HG03064 (cell line): ENCODE data around the gene WDR27.
"Not testable (repeated sequence)": the region's sequence is repeated elsewhere in the genome, so short reads cannot be mapped to it uniquely, and the experiment has no call there.

Source experiments
- ATAC-seq: cut with Tn5 transposase; IDR thresholded peaks from one replicate; pipeline ENCODE4 v1.9.1; 2021; ENCODE audit warnings: low read depth; ENCODE audit not compliant: unreplicated experiment

Gene WDR27

GRCh38 chr6:169454204-169454871, 247.5 kb downstream of the WDR27 start:
- ATAC-seq, result no peak

- ATAC-seq, result no peak
These were observed 248.8 kb downstream of the WDR27 start for GRCh38 chr6:169452869-169453620.

DNA sequence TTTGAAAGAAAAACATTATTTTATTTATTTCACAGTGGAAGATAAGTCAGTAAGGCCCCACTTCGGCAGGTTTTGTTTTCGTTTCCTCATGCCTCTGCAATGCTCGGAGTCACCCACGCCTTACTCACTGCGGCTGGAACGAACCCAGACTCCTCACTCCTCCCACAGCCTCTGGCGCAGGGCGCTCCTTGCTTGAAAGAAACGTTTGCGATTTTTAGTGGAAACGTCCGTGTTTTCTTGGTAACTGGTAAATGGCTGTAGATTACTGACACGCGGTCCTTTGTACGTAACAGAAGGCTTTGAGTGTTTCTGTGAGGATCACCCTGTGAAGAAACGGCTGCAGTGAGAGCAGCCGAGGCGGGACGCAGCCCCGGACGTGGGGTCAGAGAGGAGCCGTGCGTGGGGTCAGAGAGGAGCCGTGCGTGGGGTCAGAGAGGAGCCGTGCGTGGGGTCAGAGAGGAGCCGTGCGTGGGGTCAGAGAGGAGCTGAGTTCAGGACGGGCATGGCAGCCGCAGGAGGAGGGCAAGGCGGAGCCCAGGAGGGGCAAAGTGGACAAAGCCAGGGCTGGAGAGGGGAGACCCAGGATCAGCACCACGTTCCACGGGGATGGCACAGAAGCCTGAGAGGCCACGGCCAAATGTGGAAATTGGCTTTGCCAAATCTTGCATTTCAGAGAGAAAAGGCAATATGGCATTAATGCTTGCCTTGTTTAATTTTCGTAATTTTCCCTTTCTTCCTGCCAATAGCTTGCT, 249.5 kb downstream of the WDR27 start:
- ATAC-seq, result no peak

GRCh38 chr6:169451065-169451838, 250.6 kb downstream of the WDR27 start:
- no peak for ATAC-seq

- no peak for ATAC-seq
These were observed 251.7 kb downstream of the WDR27 start for GRCh38 chr6:169450097-169450496.

DNA sequence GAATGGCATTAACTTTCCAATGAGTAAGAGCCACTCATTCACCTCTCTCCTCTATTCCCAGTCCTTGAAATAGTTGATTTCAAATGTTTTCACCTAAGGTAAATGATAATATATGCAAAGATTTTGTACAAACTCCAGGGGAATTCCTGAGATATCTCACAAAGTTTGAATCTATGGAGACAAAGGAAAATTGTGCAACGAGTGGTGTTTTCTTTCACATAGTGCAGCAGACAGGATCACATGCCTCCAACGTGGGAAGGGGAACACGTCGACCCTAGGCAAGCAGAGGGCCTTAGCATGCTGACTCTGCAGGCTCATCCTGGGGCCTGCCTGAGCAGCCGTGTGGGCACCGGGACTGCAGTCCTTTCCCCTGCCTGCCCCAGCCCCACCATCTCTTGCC, 252.6 kb downstream of the WDR27 start:
- ATAC-seq, result no peak

DNA sequence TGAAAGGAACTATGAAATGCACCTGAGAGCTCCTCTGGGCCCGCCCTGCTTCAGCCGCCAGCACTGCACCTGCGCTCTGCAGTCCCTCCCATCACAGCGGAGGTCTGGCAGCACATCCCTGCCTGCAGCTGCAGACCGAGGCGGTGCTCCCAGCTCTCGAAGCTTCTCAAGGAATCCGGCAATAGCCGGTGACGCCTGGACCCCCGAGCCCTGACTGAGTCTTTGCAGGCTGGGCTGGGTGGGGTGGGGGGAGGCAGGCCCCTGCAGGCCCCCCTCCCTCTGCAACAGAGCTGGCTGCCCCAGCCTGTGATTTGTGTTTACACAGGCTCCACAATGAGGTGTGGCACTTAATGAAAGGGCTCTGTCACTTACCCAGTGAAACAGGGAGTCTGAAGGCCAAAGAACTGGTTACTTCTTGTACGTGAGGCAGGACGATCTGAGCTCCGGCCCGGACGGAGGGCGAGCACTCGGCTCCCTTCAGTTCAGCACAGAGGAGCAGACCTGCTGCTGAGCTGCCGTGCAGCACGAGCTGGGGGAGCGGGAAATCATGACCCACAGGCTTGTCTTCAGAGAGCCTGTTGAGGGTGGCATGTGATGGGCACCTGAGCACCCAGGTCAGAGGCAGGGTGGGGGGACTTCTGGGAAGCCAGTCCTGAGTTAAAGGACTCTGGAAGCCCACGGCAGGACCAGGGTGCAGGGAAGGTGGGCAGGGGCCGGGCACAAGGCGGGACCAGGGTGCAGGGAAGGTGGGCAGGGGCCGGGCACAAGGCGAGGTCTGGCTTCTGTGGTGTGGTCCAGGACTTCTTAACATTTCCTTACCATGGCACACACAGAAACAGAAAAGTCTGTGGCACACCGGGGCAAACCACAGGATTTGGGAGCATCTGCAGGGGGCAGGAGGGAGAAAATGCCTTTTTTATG, 255.9 kb downstream of the WDR27 start:
- no peak for ATAC-seq

GRCh38 chr6:169445227-169445626, 256.6 kb downstream of the WDR27 start:
- ATAC-seq, result no peak

DNA sequence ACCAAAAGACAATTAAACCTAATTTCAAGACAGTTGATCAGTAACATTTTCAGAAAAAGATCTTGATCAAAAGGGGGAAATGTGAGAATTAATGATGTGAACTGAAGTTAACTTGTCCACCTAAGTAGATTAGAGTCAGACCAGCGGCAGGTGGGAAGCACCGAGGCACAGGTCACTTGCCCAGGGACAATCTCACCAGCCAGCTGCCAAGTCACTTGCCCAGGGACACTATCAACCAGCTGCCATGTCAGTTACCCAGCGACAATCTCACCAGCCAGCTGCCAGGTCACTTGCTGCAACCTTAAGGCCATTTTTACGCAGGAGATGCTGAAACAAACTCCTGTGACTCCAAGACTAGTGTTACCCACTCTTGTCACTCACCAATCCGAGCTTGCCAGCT, 260.5 kb downstream of the WDR27 start:
- ATAC-seq, result no peak

DNA sequence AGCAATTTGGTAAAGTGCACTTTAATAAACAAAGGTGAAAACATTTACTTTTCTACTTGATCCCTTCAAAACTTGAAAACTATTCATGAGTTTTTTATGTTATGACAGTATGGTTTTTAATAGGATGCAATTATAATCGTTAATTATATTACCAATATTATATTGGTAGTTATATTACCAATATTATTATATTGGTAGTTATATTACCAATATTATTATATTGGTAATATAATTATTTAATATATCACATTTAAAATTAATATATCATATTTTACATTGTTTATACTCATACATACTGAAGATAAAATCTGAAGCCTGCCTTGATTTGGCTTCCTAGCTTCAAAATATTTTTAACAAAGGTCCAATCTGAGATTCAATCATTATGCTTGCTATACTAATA, 262.1 kb downstream of the WDR27 start:
- no peak for ATAC-seq

DNA sequence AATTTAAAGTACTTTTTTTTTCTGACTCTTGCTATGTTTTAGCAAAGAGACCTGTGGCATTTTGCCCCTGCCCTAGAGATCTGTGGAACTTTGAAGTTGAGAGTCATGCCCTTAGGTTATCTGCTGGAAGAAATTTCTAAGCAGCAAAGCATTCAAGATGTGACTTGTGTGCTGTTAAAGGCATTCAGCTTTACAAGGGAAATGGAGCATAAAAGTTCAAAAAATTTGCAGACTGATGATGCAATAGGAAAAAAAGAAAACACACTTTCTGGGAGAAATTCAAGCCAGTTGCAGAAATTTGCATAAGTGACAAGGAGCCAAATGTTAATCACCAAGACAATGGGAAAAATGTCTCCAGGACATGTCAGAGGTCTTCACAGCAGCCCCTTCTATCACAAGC, 267.3 kb downstream of the WDR27 start:
- not testable (repeated sequence) for ATAC-seq

DNA sequence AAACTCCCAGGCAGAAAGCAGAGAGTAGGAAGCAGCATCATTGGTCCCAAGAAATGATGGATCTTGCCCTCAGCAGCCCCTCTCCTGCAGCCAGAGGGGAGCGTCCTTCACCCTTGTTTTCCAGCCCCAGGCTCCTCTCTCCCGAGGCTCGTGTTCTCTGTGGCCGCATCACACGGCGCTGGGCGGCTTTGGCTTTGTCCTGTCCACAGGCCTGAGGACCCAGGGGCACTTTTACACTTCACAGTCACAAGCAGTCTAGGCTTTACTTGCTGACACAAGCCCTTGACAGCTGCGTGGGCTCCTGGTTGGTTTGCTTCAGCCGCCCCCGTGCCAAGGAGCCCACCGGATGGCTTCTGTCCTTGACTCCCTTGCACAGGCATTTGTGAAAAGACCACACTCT, 272.8 kb downstream of the WDR27 start:
- no peak for ATAC-seq

GRCh38 chr6:169428532-169428931, 273.3 kb downstream of the WDR27 start:
- ATAC-seq, result no peak

- ATAC-seq, result no peak
These were observed 274.0 kb downstream of the WDR27 start for GRCh38 chr6:169427856-169428255.

- ATAC-seq, result no peak
These were observed 275.2 kb downstream of the WDR27 start for GRCh38 chr6:169426611-169427010.

DNA sequence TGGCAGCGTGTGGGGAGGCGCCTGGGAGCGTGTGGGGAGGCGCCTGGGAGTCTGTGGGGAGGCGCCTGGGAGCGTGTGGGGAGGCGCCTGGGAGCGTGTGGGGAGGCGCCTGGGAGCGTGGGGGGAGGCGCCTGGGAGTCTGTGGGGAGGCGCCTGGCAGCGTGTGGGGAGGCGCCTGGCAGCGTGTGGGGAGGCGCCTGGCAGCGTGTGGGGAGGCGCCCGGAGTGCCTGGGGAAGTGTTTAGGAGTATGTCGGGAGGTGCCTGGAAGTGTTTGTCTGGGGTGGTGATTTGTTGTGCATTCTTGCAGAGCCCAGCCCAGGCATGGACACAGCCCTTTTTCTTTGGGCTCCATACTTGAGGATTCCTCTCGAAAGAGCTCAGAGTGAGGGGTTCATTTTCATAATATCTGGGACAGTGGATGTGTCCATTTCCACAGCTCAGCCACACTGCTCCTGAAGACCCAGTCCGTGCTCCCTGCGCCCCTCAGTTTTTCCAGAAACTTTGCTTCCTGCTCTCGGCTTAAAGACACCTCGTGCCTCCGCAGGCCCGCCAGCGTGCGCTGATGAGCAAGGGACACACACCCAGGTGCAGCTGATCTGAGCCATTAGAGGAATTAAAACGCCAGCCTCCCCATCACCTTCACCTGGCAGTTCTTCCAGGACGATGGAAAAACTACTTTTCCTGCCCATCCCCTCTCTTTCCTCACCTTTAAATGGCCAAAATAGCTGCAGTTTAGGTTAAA, 276.0 kb downstream of the WDR27 start:
- no peak for ATAC-seq

DNA sequence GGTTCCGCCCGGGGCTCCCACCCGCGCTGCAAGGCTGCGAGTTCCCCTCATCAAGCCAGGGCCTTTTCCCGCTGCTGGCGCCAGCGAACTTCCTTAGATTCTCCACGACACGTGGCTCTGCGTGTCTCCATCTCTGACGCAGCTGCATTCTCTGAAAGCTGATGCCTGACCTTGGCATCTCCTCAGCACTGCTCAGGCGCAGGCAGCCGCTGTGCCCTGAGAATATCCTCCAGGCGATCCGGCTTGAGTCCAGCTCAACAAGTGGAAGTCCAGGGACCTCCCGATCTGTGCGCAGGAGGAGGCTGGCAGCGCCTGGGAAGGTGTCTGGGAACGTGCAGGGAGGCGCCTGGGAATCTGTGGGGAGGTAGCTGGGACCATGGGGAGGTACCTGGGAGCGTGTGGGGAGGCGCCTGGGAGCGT, 277.0 kb downstream of the WDR27 start:
- no peak for ATAC-seq

DNA sequence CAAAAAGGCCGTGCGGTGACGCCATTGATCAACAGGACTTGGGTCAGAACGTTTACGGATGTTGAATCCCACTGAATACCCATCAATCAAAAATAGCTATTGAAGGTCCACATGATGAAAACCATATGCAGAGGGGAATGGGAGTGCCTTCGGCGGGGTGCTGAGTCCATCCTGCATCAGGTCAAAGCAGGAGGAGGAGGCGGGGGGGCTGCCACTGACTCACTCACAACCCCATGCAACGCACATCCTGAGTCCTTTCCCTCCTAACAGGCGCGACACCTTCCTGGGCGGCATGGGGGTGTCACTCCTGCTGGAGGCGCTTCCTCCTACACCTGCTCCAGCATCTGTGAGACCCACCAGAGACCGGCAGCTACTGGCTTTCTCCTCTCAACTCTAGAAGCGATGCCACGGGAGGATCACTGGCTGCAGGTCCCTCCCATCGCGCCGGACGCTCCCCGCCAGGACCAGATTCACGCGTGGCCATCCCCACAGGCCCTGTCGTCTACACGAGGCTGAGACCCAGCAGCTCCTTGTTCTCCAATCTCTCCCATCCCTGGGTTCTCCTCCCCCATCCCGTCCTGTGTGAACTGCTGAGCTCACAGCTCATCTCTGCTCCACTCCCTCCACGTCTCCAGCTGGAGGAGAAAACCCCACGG, 277.6 kb downstream of the WDR27 start:
- ATAC-seq, result no peak
